WTC11 (cell line): ENCODE measurements around the gene CACNA1A. TPM values are rescaled to one million over a fixed set of nuclear protein-coding genes. Genes with fewer than 3 reads are reported as not detected.

Source experiments
- ATAC-seq: fragments of 200-7000 bp; cut with Tn5 transposase; 2 replicates; pipeline ENCODE4 v1.10.0; 2021; ENCODE audit warnings: mild to moderate bottlenecking, moderate library complexity
- CTCF ChIA-PET: fragments of 300-600 bp; sonication (Branson Sonifier 250); formaldehyde crosslinking; loops from one replicate; lab custom pipeline; 2021; ENCODE audit warnings: antibody characterized with exemption; lab: Charles Lee
- POLR2A ChIA-PET: fragments of 350-600 bp; sonication (Branson Sonifier 250); formaldehyde crosslinking; loops from one replicate; lab custom pipeline; 2021; ENCODE audit warnings: antibody characterized with exemption; lab: Charles Lee
- DNase-seq: peaks from one replicate; pipeline ENCODE4 v3.0.0; 2021; ENCODE audit warnings: low spot score
- H3K27ac Mint-ChIP-seq: 2 replicates; pipeline ENCODE4 v1.8.0; 2021; ENCODE audit warnings: mixed read lengths
- H3K27me3 Mint-ChIP-seq: 2 replicates; pipeline ENCODE4 v1.8.0; 2021; ENCODE audit warnings: low read depth, mild to moderate bottlenecking, moderate library complexity, mixed read lengths
- H3K36me3 Mint-ChIP-seq: 2 replicates; pipeline ENCODE4 v1.8.0; 2021; ENCODE audit warnings: mixed read lengths
- H3K4me1 Mint-ChIP-seq: 2 replicates; pipeline ENCODE4 v1.8.0; 2022; ENCODE audit warnings: mixed read lengths
- H3K4me3 Mint-ChIP-seq: 2 replicates; pipeline ENCODE4 v1.8.0; 2021; ENCODE audit warnings: mild to moderate bottlenecking, moderate library complexity, mixed read lengths
- H3K9me3 Mint-ChIP-seq: 2 replicates; pipeline ENCODE4 v1.8.0; 2021; ENCODE audit warnings: mixed read lengths
- AFF4 ChIP-seq: sonication (generic); formaldehyde crosslinking; IDR thresholded peaks from 2 replicates; pipeline ENCODE4 v1.8.1; 2023; ENCODE audit warnings: mild to moderate bottlenecking, missing genetic modification reagents, borderline replicate concordance
- CTCF ChIP-seq: fragments of 200-600 bp; IDR thresholded peaks from 2 replicates; pipeline ENCODE4 v1.8.0; 2022; ENCODE audit warnings: antibody characterized with exemption
- E2F1 ChIP-seq: sonication (generic); formaldehyde crosslinking; IDR thresholded peaks from 2 replicates; pipeline ENCODE4 v1.8.0; 2022; ENCODE audit warnings: mild to moderate bottlenecking, missing genetic modification reagents
- FOXJ3 ChIP-seq: sonication (generic); formaldehyde crosslinking; IDR thresholded peaks from 2 replicates; pipeline ENCODE4 v1.9.0; 2021; ENCODE audit warnings: missing genetic modification reagents, mild to moderate bottlenecking, borderline replicate concordance
- HMGXB4 ChIP-seq: sonication (generic); formaldehyde crosslinking; IDR thresholded peaks from 2 replicates; pipeline ENCODE4 v1.8.1; 2023; ENCODE audit warnings: mild to moderate bottlenecking, moderate library complexity, missing genetic modification reagents
- IRF1 ChIP-seq: sonication (generic); formaldehyde crosslinking; IDR thresholded peaks from 2 replicates; pipeline ENCODE4 v1.8.0; 2023; ENCODE audit warnings: missing genetic modification reagents
- JAZF1 ChIP-seq: fragments of 250-450 bp; sonication (Bioruptor Pico); IDR thresholded peaks from 2 replicates; pipeline ENCODE4 v1.9.0; 2021; ENCODE audit warnings: moderate library complexity, mild to moderate bottlenecking, inconsistent platforms
- MAX ChIP-seq: sonication (generic); formaldehyde crosslinking; IDR thresholded peaks from 2 replicates; pipeline ENCODE4 v1.8.0; 2022; ENCODE audit warnings: mild to moderate bottlenecking, missing genetic modification reagents
- NFE2L1 ChIP-seq: sonication (generic); formaldehyde crosslinking; IDR thresholded peaks from 2 replicates; pipeline ENCODE4 v1.8.1; 2023; ENCODE audit warnings: missing genetic modification reagents
- NFYB ChIP-seq: sonication (generic); formaldehyde crosslinking; conservative IDR thresholded peaks from 2 replicates; pipeline ENCODE4 v1.8.0; 2022; ENCODE audit warnings: low read depth, missing genetic modification reagents
- PRRX2 ChIP-seq: fragments of 250-450 bp; sonication (Bioruptor Pico); IDR thresholded peaks from 2 replicates; pipeline ENCODE4 v1.8.0; 2021; ENCODE audit warnings: mild to moderate bottlenecking
- SMAD4 ChIP-seq: sonication (generic); formaldehyde crosslinking; IDR thresholded peaks from 2 replicates; pipeline ENCODE4 v1.8.0; 2022; ENCODE audit warnings: mild to moderate bottlenecking, missing genetic modification reagents
- SOX15 ChIP-seq: fragments of 250-450 bp; sonication (Bioruptor Pico); IDR thresholded peaks from 2 replicates; pipeline ENCODE4 v1.9.0; 2021; ENCODE audit warnings: mild to moderate bottlenecking
- USF1 ChIP-seq: sonication (generic); formaldehyde crosslinking; IDR thresholded peaks from 2 replicates; pipeline ENCODE4 v1.8.0; 2022; ENCODE audit warnings: mild to moderate bottlenecking, missing genetic modification reagents
- USF2 ChIP-seq: sonication (generic); formaldehyde crosslinking; IDR thresholded peaks from 2 replicates; pipeline ENCODE4 v1.8.1; 2023; ENCODE audit warnings: mild to moderate bottlenecking, missing genetic modification reagents, moderate library complexity
- ZBTB21 ChIP-seq: sonication (generic); formaldehyde crosslinking; IDR thresholded peaks from 2 replicates; pipeline ENCODE4 v1.8.1; 2023; ENCODE audit warnings: mild to moderate bottlenecking, missing genetic modification reagents, borderline replicate concordance
- ZNF671 ChIP-seq: fragments of 250-450 bp; sonication (Bioruptor Pico); IDR thresholded peaks from 2 replicates; pipeline ENCODE4 v1.8.0; 2021; ENCODE audit warnings: mild to moderate bottlenecking
- total RNA-seq: library from RNA; stranded (reverse); gene quantifications from 3 replicates; pipeline ENCODE4 v1.2.3, GENCODE V29; 2021

The CACNA1A gene
- total RNA-seq, 1 experiment from 2014 or later = 28.9 TPM

GRCh38 chr19:13526552-13526951 is 20.3 kb upstream of the CACNA1A start:
- ATAC-seq (peak; percentile 93), DNase-seq (peak; percentile 85)
- TF ChIP-seq CTCF = peak; percentile 46; the same call in 1 of the 2 replicates
- TF ChIP-seq NFE2L1 (CRISPR knock-in tag) = no peak
- peaks cover 13% of the 10 kb centered on the region for H3K9me3 Mint-ChIP-seq
- H3K4me3 Mint-ChIP-seq = no peak overlapping the region
- ChIA-PET POLR2A (no interaction called here), CTCF (interaction anchor here (0.5 to 1.8 kb wide), 29 partner anchors 12 to 332 kb away, joined by 3 to 17 read pairs (median 3); partner anchors contain the start of gene CACNA1A)
- H3K36me3 Mint-ChIP-seq = peaks cover 4% of the 10 kb centered on the region; the same call in 1 of the 2 replicates
- H3K27me3 Mint-ChIP-seq = peaks cover 9% of the 10 kb centered on the region; the same call in 1 of the 2 replicates
- no peak overlapping the region for H3K27ac Mint-ChIP-seq
- H3K4me1 Mint-ChIP-seq = peaks cover 5% of the 10 kb centered on the region

GRCh38 chr19:13521066-13521465 is 14.8 kb upstream of the CACNA1A start:
- Mint-ChIP-seq H3K9me3 (peaks cover 35% of the 10 kb centered on the region), H3K27ac (no peak overlapping the region), H3K27me3 (peaks cover 19% of the 10 kb centered on the region; the same call in 1 of the 2 replicates), H3K4me3 (no peak overlapping the region), H3K4me1 (peaks cover 5% of the 10 kb centered on the region), H3K36me3 (peaks cover 11% of the 10 kb centered on the region; the same call in 1 of the 2 replicates)
- TF ChIP-seq USF1 (peak; percentile 60), PRRX2 (CRISPR knock-in tag) (no peak), USF2 (peak; percentile 76), NFYB (CRISPR knock-in tag) (peak; percentile 81)
- ChIA-PET POLR2A (interaction anchor here (0.9 kb wide), 1 partner anchor 15 kb away, joined by 4 read pairs; no protein-coding TSS in a partner anchor), CTCF (interaction anchor here (0.5 to 1.3 kb wide), 2 partner anchors 14 to 192 kb away, joined by 3 to 5 read pairs; partner anchors contain the start of gene CACNA1A)
- ATAC-seq (no peak), DNase-seq (no peak)

GRCh38 chr19:13511947-13512346 is 5.7 kb upstream of the CACNA1A start:
- ATAC-seq = no peak
- H3K27ac Mint-ChIP-seq = no peak overlapping the region
- TF ChIP-seq USF2 (no peak), IRF1 (CRISPR knock-in tag) (no peak), HMGXB4 (CRISPR knock-in tag) (no peak), SMAD4 (CRISPR knock-in tag) (no peak), ZBTB21 (no peak), ZNF671 (CRISPR knock-in tag) (no peak), MAX (CRISPR knock-in tag) (no peak), E2F1 (CRISPR knock-in tag) (no peak), JAZF1 (CRISPR knock-in tag) (no peak), FOXJ3 (CRISPR knock-in tag) (no peak), SOX15 (CRISPR knock-in tag) (no peak), AFF4 (CRISPR knock-in tag) (no peak)

More at GRCh38 chr19:13511947-13512346, 5.7 kb upstream of the CACNA1A start:
- Mint-ChIP-seq H3K4me1 (peaks cover 24% of the 10 kb centered on the region), H3K4me3 (no peak overlapping the region), H3K9me3 (peaks cover 7% of the 10 kb centered on the region), H3K36me3 (0 out of 2 replicates have a peak, but pooled peaks cover 3% of the 10 kb centered on the region), H3K27me3 (peaks cover 28% of the 10 kb centered on the region)
- POLR2A ChIA-PET = no interaction called here
- CTCF ChIA-PET = no interaction called here
- no peak for DNase-seq
